GM13976 (cell line): ENCODE data around the gene FAM168B.

ENCODE experiments used
- DNase-seq: peaks from one replicate; pipeline ENCODE4 v3.0.0; 2012; ENCODE audit warnings: low spot score
- in situ Hi-C: fragments of 300-500 bp; cut with MboI; formaldehyde crosslinking; loops from one replicate; pipeline ENCODE4 v1.12.0; 2022; ENCODE audit warnings: low sequenced_read_pairs, mixed read lengths, inconsistent platforms; ENCODE audit not compliant: unreplicated experiment
- TF ChIP-seq, protein P1 (sequence below): IDR thresholded peaks from 2 replicates; pipeline ENCODE4 v1.5.1; 2012; ENCODE audit warnings: borderline replicate concordance, mild to moderate bottlenecking; ENCODE audit not compliant: insufficient read depth; ENCODE audit errors: extremely low read depth, missing control alignments, control extremely low read depth

FAM168B gene

DNA sequence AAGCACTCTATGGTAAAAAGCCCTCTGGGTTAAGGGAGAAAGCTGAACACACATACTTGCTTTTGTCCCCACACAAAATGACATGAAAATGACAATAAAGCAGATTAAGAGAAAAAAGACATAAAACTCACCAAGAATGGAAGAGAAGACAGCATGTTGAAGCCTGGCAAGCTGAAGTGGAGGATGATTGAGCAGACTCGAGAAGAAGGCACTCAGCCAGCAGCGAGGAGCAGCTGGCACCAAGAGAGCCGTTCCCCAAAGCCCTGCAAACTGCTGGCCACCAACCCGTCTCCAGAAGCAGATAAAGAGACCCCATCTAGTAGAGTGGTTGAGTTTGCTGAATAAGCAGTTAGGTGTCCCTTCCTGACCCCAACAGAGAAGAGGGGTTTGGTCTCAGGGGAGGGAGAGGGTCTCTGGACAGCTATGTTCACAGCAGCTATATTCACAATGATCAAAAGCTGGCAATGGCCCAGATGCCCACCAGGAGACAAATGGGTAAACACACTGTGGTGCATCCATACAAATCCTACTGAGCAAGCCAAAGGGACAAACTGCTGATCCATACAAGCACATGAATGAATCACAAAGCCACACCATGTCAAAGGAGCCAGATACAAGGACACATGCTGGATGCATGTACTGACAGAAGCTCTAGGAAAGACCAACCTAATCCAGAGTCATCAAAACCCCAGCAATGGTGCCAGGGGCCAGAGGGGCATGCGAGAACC lies 36.9 kb downstream of the FAM168B start:
- TF ChIP-seq, protein P1, sequence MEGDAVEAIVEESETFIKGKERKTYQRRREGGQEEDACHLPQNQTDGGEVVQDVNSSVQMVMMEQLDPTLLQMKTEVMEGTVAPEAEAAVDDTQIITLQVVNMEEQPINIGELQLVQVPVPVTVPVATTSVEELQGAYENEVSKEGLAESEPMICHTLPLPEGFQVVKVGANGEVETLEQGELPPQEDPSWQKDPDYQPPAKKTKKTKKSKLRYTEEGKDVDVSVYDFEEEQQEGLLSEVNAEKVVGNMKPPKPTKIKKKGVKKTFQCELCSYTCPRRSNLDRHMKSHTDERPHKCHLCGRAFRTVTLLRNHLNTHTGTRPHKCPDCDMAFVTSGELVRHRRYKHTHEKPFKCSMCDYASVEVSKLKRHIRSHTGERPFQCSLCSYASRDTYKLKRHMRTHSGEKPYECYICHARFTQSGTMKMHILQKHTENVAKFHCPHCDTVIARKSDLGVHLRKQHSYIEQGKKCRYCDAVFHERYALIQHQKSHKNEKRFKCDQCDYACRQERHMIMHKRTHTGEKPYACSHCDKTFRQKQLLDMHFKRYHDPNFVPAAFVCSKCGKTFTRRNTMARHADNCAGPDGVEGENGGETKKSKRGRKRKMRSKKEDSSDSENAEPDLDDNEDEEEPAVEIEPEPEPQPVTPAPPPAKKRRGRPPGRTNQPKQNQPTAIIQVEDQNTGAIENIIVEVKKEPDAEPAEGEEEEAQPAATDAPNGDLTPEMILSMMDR = no peak
- in situ Hi-C loops = no loop called here

DNA sequence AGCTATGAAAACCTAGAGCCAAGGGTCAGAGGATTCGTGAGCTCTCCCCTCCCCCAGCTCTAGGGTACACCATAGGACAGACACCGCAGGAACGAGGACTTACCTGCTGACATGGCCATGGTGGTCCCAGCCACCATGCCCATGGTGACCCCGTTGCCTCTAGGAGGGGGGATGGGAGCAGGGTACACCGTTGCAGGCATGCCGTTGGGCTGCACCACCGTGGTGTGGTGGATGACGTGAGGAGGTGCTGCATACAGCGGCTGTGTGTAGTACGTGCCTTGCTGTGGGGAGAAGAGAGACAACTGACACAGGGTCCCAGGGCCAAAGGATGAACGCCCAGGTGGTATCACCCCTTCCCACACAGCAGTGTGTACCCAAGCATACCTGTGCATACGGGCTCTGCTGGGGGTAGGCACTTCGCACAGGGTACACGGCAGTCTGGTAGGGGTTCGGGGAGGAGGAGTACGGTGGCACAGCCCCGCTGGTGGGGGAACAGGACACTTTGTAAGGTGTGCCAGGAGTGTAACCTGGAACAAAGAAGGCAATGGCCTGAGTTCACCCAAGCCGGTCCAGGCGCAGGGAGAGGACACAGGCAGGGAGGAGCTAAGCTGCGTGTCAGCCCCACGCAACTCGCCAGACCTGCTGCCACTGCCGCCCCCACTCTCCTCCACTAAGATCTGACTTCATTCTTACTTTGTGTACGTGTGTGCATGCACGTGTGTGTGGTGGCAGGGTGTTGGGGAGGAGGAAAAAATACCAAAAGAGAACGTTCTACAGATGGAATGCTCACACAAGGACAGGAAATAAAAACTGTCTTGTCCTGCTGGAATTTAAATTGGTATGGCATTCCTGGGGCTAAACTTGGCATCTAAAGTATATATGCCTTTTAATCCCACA lies 37.8 kb downstream of the FAM168B start:
- TF ChIP-seq, protein P1 = no peak
- in situ Hi-C loops = no loop called here
- no peak for DNase-seq

More for the DNA sequence above, 36.9 kb downstream of the FAM168B start:
- DNase-seq = no peak

DNA sequence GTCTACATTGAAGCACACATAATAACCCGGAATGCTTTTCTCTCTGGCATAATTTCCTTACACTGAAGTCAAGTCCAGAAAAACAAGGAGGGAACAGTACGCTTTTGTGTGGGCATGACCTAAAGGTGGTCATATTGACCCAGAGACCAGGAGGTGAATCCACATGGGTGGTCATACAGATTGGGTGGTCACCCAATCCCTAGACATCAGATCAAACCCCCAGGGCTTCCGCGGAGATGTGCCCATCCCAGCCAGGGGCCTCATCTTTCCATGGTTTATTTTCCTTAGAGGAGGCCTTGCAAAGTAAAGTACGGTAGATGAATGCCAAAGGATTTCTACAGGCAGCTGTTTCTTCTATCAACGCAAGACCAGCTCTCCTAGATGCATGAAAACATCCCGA lies 38.8 kb downstream of the FAM168B start:
- in situ Hi-C loops = no loop called here
- TF ChIP-seq, protein P1 = no peak
- no peak for DNase-seq

DNA sequence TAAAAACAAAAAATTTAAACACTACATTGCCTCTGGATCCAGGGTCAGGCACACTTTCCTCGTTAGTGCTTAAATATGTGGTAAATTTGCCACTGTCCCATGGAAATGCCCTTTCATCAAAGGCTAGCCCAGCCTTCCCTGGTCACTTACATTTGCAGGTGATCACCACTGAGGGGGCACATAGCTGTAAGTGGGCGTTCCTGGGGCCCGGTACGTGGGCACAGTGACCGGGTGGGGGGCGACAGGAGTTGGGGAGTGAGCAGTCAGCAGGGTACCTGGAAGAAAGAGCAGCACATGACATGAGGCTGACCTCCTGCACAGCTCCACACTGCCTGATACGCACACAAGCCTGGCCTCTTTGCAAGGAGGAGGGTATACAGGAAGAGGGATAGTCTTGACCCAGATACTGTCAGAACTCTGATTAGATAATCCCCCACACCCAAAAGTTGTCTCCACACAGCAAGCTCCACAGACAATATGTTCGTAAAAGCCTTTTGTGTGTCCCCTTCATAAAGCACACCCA lies 40.5 kb downstream of the FAM168B start:
- in situ Hi-C loops = no loop called here
- DNase-seq = no peak
- TF ChIP-seq, protein P1 = no peak

DNA sequence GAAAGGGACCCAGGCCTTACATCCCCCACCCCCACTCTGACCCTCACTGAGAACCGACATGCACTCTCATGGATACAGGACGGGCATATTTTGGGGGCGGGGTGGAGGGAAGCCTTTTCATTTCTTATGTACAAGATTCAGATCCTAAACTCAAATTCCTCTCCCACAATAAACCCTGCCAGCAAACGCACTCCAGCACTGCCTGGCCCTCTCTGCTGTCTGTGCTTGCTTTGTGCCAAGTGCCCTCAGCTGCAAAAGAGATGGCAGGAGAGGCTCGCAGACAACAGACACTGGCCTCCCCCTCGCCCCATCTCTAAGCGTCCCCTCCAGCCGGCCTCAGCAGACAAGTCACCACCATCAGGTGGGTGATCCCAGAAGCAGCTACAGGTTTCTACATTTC lies 42.4 kb downstream of the FAM168B start:
- TF ChIP-seq, protein P1 = no peak
- no peak for DNase-seq
- in situ Hi-C loops = no loop called here

DNA sequence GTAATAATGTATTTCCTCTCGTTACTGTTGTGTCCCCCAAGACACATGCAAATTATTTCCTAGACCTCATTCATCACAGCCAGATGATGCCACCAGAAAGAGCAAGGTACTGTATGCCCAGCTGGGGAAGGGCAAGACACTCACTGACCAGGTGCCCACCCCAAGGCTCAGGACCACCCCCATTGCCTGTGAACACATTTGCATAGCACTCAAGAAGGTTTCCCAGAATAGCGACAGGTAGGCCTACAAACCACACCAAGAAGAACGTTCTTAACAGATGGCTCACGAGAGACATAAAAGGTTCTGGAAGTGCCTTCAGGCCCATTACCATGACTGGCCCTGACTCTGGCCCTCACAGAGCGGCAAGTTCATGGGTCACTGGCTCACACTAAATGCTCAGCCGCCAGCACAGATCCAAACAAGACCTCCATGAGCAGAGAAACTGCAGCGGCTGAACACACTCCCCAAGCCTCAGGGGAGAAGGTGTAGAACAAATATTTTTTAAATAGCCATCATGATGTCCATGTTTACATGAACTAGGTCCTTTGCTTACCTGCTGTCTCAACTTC lies 44.0 kb downstream of the FAM168B start:
- TF ChIP-seq, protein P1 = no peak
- in situ Hi-C loops = no loop called here

More for the DNA sequence above, 44.0 kb downstream of the FAM168B start:
- no peak for DNase-seq
